Panc1 (cell line): ENCODE results near the gene MORN1. TPM values are rescaled to one million over a fixed set of nuclear protein-coding genes. Genes with fewer than 3 reads are reported as not detected.

Experiments used
- ATAC-seq: fragments of 200-7000 bp; cut with Tn5 transposase; 2 replicates; pipeline ENCODE4 v1.9.1; 2020; ENCODE audit warnings: mild to moderate bottlenecking, moderate library complexity
- BruUV-seq: library from RNA; stranded (reverse); fragments of 400-500 nt; replicated peaks from 2 replicates; lab custom pipeline; 2021; lab: Mats Ljungman, UMichigan
- CTCF ChIA-PET: fragments of 300-600 bp; sonication (Branson Sonifier 250); formaldehyde crosslinking; loops from one replicate; lab custom pipeline; 2022; ENCODE audit warnings: antibody characterized with exemption; lab: Charles Lee
- POLR2A ChIA-PET: fragments of 300-600 bp; sonication (Branson Sonifier 250); formaldehyde crosslinking; loops from one replicate; lab custom pipeline; 2022; ENCODE audit warnings: antibody characterized with exemption; lab: Charles Lee
- DNase-seq: peaks from one replicate; pipeline ENCODE4 v3.0.0-alpha.2; 2010; ENCODE audit warnings: low read depth, low spot score
- H3K27ac ChIP-seq: 2 replicates; pipeline ENCODE4 v1.5.1; 2011; ENCODE audit warnings: mild to moderate bottlenecking, low read length, inconsistent platforms
- H3K27me3 ChIP-seq: fragments of 200-500 bp; sonication (Bioruptor generic); 2 replicates; pipeline ENCODE4 v1.6.0; 2014; ENCODE audit warnings: low read length, inconsistent platforms; ENCODE audit not compliant: control insufficient read depth, insufficient read depth
- H3K36me3 ChIP-seq: fragments of 200-500 bp; sonication (Bioruptor generic); 2 replicates; pipeline ENCODE4 v1.5.1; 2014; ENCODE audit warnings: inconsistent platforms, mild to moderate bottlenecking, low read length, moderate library complexity; ENCODE audit not compliant: control insufficient read depth, insufficient read depth
- H3K4me1 ChIP-seq: 2 replicates; pipeline ENCODE4 v1.5.1; 2011; ENCODE audit warnings: inconsistent platforms, mild to moderate bottlenecking, low read length, moderate library complexity; ENCODE audit not compliant: control insufficient read depth, insufficient read depth
- H3K4me3 ChIP-seq, 2 experiments: 2 replicates each; pipeline ENCODE4 v1.5.1; 2011 to 2012; ENCODE audit warnings: low read depth in 2 of 2, low read length in 2 of 2, mild to moderate bottlenecking in 2 of 2, inconsistent platforms in 1 of 2, moderate library complexity in 1 of 2
- H3K9me3 ChIP-seq: fragments of 200-500 bp; sonication (Bioruptor generic); 2 replicates; pipeline ENCODE4 v1.5.1; 2014; ENCODE audit warnings: low read depth, mild to moderate bottlenecking, inconsistent platforms, low read length, moderate library complexity; ENCODE audit not compliant: control insufficient read depth, insufficient read depth
- CTCF ChIP-seq: fragments of 450-650 bp; IDR thresholded peaks from 2 replicates; pipeline ENCODE4 v1.5.1; 2017; ENCODE audit warnings: mild to moderate bottlenecking
- POLR2AphosphoS5 ChIP-seq: IDR thresholded peaks from 2 replicates; pipeline ENCODE4 v1.6.1; 2012; ENCODE audit warnings: mild to moderate bottlenecking, low read depth, low read length, moderate library complexity
- REST ChIP-seq, 2 experiments: IDR thresholded peaks; 2 replicates each; pipeline ENCODE4 v1.6.1; 2011 to 2012; ENCODE audit warnings: low read depth in 2 of 2, control low read depth in 1 of 2, low read length in 1 of 2, mild to moderate bottlenecking in 1 of 2, moderate library complexity in 1 of 2; ENCODE audit not compliant: insufficient read depth in 1 of 2
- SIN3A ChIP-seq: IDR thresholded peaks from 2 replicates; pipeline ENCODE4 v1.6.1; 2012; ENCODE audit warnings: low read depth, mild to moderate bottlenecking, low read length, moderate library complexity, borderline replicate concordance; ENCODE audit not compliant: insufficient read depth
- TCF7L2 ChIP-seq: IDR thresholded peaks from 2 replicates; pipeline ENCODE4 v1.6.1; 2011; ENCODE audit warnings: mild to moderate bottlenecking, low read depth, low read length, inconsistent platforms
- in situ Hi-C: cut with HindIII; loops from 2 replicates; pipeline ENCODE4 v1.10.0; 2016; ENCODE audit warnings: low sequenced_read_pairs, low pct_unique_long_range_greater_than_20kb
- intact Hi-C: fragments of 100-400 bp; cut with micrococcal nuclease; formaldehyde crosslinking; loops from one replicate; pipeline ENCODE4 v1.10.0; 2022; ENCODE audit not compliant: unreplicated experiment
- total RNA-seq: library from RNA; stranded (reverse); gene quantifications from one replicate; pipeline ENCODE4 v1.2.1, GENCODE V29; 2021; ENCODE audit not compliant: unreplicated experiment

MORN1 gene
- total RNA-seq, 1 experiment from 2014 or later, result 21.3 TPM

DNA sequence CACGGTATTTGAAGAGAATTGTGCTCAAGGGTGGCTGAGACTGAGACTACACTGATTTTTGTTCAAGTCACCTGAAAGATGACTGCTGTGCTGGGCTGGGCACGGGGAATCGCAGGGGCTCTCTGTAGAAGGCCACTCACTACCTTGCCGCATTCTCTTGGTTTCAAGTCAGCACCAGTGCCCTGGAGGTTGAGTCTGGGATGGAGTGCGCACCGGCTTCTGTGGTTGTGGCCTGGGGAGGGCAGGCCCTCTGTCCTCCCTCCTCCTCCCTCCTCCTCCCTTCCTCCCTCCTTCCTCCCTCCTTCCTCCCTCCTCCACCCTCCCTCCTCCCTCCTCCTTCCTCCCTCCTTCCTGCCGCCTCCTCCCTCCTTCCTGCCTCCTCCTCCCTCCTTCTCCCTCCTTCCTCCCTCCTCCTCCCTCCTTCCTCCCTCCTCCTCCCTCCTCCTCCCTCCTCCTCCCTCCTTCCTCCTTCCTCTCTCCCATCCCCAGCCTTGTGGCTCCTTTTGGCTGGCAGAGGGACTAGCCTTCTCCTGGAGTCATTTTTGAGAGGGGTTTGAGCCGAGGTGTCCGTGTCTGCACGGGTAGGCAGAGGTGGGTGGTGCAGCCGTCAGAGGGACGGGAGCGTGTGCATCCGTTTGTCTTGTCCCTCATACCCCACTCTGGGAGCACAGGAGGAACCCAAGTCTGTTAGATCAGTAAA is 9.7 kb upstream of the MORN1 start:
- TF ChIP-seq SIN3A, result no peak
- no peak for TF ChIP-seq TCF7L2
- TF ChIP-seq POLR2AphosphoS5, result no peak
- TF ChIP-seq REST (IDR thresholded peaks at IDR 0.05; ENCODE audit: insufficient read depth in 1 of 2, low read depth in 2 of 2, low read length in 1 of 2), result no peak
- no peak for TF ChIP-seq CTCF
- peaks cover 22% of the 10 kb centered on the region for H3K4me1 ChIP-seq
- intact Hi-C loops, result no loop called here
- in situ Hi-C loops, result no loop called here
- no peak for DNase-seq
- H3K4me3 ChIP-seq, result no peak overlapping the region
- peaks cover 23% of the 10 kb centered on the region for H3K36me3 ChIP-seq
- ATAC-seq, result no peak
- ChIA-PET POLR2A (no interaction called here), CTCF (interaction anchor here (0.7 kb wide), 1 partner anchor 1056 kb away, joined by 3 read pairs; no protein-coding TSS in a partner anchor)
- no peak overlapping the region for H3K27ac ChIP-seq
- BruUV-seq, result no TSS peak
- no peaks in the 10 kb centered on the region for H3K9me3 ChIP-seq
- H3K27me3 ChIP-seq, result no peaks in the 10 kb centered on the region

GRCh38 chr1:2400576-2400909 is 9.2 kb upstream of the MORN1 start:
- CTCF ChIA-PET, result interaction anchor here (0.7 kb wide), 1 partner anchor 1056 kb away, joined by 3 read pairs; no protein-coding TSS in a partner anchor
- DNase-seq (no peak), ATAC-seq (no peak)
- Histone ChIP-seq H3K4me1 (peaks cover 20% of the 10 kb centered on the region), H3K27me3 (no peaks in the 10 kb centered on the region), H3K9me3 (no peaks in the 10 kb centered on the region), H3K4me3 (no peak overlapping the region), H3K36me3 (peaks cover 26% of the 10 kb centered on the region), H3K27ac (no peak overlapping the region)
- no TSS peak for BruUV-seq
- in situ Hi-C loops, result no loop called here
- POLR2A ChIA-PET, result no interaction called here
- intact Hi-C loops, result no loop called here
- TF ChIP-seq CTCF (no peak), POLR2AphosphoS5 (no peak), TCF7L2 (no peak), REST (IDR thresholded peaks at IDR 0.05; ENCODE audit: insufficient read depth in 1 of 2, low read depth in 2 of 2, low read length in 1 of 2) (no peak), SIN3A (no peak)
